ENCODE data around the gene PBX3. TPM values are rescaled to one million over a fixed set of nuclear protein-coding genes. Genes with fewer than 3 reads are reported as not detected.

The PBX3 gene
- polyA plus RNA-seq, 1 donor (not counting 4 experiments of a cell fraction or from before 2014, with no cell fraction given): 26.3 TPM

GRCh38 chr9:125924351-125924750 is 177.2 kb downstream of the PBX3 start:
- Histone ChIP-seq H3K4me3 (ENCODE audit: control insufficient read depth in 2 of 3, extremely low read depth in 1 of 3, insufficient read depth in 2 of 3, low read depth in 1 of 3, low read length in 3 of 3) (no peak overlapping the region), H3K9ac (ENCODE audit: control insufficient read depth, extremely low read depth, insufficient read depth, low read length) (no peak overlapping the region), H3K9me3 (ENCODE audit: control insufficient read depth, low read depth, low read length) (no peaks in the 10 kb centered on the region), H3K79me2 (ENCODE audit: control insufficient read depth, insufficient read depth, low read length) (no peaks in the 10 kb centered on the region), H3K9me1 (ENCODE audit: control insufficient read depth, extremely low read depth, insufficient read depth, low read length) (no peaks in the 10 kb centered on the region), H2AFZ (ENCODE audit: control insufficient read depth, low read length) (no peak overlapping the region), H3K4me2 (ENCODE audit: control insufficient read depth, extremely low read depth, insufficient read depth, low read depth, low read length) (no peak overlapping the region), H3K27me3 (ENCODE audit: control insufficient read depth, extremely low read depth, insufficient read depth, low read length) (no peaks in the 10 kb centered on the region), H3K4me1 (ENCODE audit: control insufficient read depth, extremely low read depth, insufficient read depth, low read length) (no peaks in the 10 kb centered on the region), H3K36me3 (ENCODE audit: control insufficient read depth in 2 of 2, extremely low read depth in 1 of 2, insufficient read depth in 2 of 2, low read length in 2 of 2) (no peaks in the 10 kb centered on the region), H3K27ac (ENCODE audit: control insufficient read depth, insufficient read depth, low read length) (no peak overlapping the region), H4K20me1 (ENCODE audit: control insufficient read depth, extremely low read depth, insufficient read depth, low read length) (no peaks in the 10 kb centered on the region)
- no peak for DNase-seq (ENCODE audit: low read depth, low spot score)
- TF ChIP-seq, protein P1, sequence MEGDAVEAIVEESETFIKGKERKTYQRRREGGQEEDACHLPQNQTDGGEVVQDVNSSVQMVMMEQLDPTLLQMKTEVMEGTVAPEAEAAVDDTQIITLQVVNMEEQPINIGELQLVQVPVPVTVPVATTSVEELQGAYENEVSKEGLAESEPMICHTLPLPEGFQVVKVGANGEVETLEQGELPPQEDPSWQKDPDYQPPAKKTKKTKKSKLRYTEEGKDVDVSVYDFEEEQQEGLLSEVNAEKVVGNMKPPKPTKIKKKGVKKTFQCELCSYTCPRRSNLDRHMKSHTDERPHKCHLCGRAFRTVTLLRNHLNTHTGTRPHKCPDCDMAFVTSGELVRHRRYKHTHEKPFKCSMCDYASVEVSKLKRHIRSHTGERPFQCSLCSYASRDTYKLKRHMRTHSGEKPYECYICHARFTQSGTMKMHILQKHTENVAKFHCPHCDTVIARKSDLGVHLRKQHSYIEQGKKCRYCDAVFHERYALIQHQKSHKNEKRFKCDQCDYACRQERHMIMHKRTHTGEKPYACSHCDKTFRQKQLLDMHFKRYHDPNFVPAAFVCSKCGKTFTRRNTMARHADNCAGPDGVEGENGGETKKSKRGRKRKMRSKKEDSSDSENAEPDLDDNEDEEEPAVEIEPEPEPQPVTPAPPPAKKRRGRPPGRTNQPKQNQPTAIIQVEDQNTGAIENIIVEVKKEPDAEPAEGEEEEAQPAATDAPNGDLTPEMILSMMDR (optimal IDR thresholded peaks at IDR 0.05 in 1 of 3, IDR thresholded peaks at IDR 0.05 in 1 of 3, conservative IDR thresholded peaks at IDR 0.05 in 1 of 3; ENCODE audit: extremely low read depth in 1 of 3, insufficient read depth in 2 of 3, low read length in 3 of 3): no peak
- TF ChIP-seq EZH2 (IDR thresholded peaks at IDR 0.05; ENCODE audit: low read length): no peak
- dilution Hi-C loops (cut with MboI; ENCODE audit: extremely low pct_ligation_motif_present, low sequenced_read_pairs): no loop called here
- no peak for FAIRE-seq

GRCh38 chr9:125926936-125927335 is 179.8 kb downstream of the PBX3 start:
- Histone ChIP-seq H2AFZ (ENCODE audit: control insufficient read depth, low read length) (no peak overlapping the region), H3K9me3 (ENCODE audit: control insufficient read depth, low read depth, low read length) (no peaks in the 10 kb centered on the region), H3K27ac (ENCODE audit: control insufficient read depth, insufficient read depth, low read length) (no peak overlapping the region), H3K79me2 (ENCODE audit: control insufficient read depth, insufficient read depth, low read length) (no peaks in the 10 kb centered on the region), H3K4me1 (ENCODE audit: control insufficient read depth, extremely low read depth, insufficient read depth, low read length) (peaks cover 25% of the 10 kb centered on the region), H3K4me3 (ENCODE audit: control insufficient read depth in 2 of 3, extremely low read depth in 1 of 3, insufficient read depth in 2 of 3, low read depth in 1 of 3, low read length in 3 of 3) (no peak overlapping the region), H3K9ac (ENCODE audit: control insufficient read depth, extremely low read depth, insufficient read depth, low read length) (no peak overlapping the region), H3K36me3 (ENCODE audit: control insufficient read depth in 2 of 2, extremely low read depth in 1 of 2, insufficient read depth in 2 of 2, low read length in 2 of 2) (no peaks in the 10 kb centered on the region), H4K20me1 (ENCODE audit: control insufficient read depth, extremely low read depth, insufficient read depth, low read length) (no peaks in the 10 kb centered on the region), H3K27me3 (ENCODE audit: control insufficient read depth, extremely low read depth, insufficient read depth, low read length) (no peaks in the 10 kb centered on the region), H3K4me2 (ENCODE audit: control insufficient read depth, extremely low read depth, insufficient read depth, low read depth, low read length) (no peak overlapping the region), H3K9me1 (ENCODE audit: control insufficient read depth, extremely low read depth, insufficient read depth, low read length) (no peaks in the 10 kb centered on the region)
- TF ChIP-seq, protein P1 (optimal IDR thresholded peaks at IDR 0.05 in 1 of 3, IDR thresholded peaks at IDR 0.05 in 1 of 3, conservative IDR thresholded peaks at IDR 0.05 in 1 of 3; ENCODE audit: extremely low read depth in 1 of 3, insufficient read depth in 2 of 3, low read length in 3 of 3): no peak
- TF ChIP-seq EZH2 (IDR thresholded peaks at IDR 0.05; ENCODE audit: low read length): no peak
- FAIRE-seq (no peak), DNase-seq (ENCODE audit: low read depth, low spot score) (no peak)
- dilution Hi-C loops (cut with MboI; ENCODE audit: extremely low pct_ligation_motif_present, low sequenced_read_pairs): no loop called here
